NCI-H748 (cell line): ENCODE data around the gene TBC1D5.

Experiments used
- DNase-seq: peaks from one replicate; lab custom pipeline; 2025; ENCODE audit not compliant: unreplicated experiment; lab: John Stamatoyannopoulos, UW

TBC1D5 gene

GRCh38 chr3:17187589-17188184 lies 554.7 kb downstream of the TBC1D5 start:
- no peak for DNase-seq

GRCh38 chr3:17183951-17184550 lies 558.4 kb downstream of the TBC1D5 start:
- no peak for DNase-seq

- DNase-seq: no peak
Measured at GRCh38 chr3:17182166-17182565, 560.3 kb downstream of the TBC1D5 start.

GRCh38 chr3:17181413-17181907 lies 561.0 kb downstream of the TBC1D5 start:
- no peak for DNase-seq

GRCh38 chr3:17179381-17180205 lies 562.8 kb downstream of the TBC1D5 start:
- peak; percentile 57 for DNase-seq

- no peak for DNase-seq
Measured at GRCh38 chr3:17176757-17177156, 565.7 kb downstream of the TBC1D5 start.

- DNase-seq: no peak
Measured at GRCh38 chr3:17175187-17175807, 567.1 kb downstream of the TBC1D5 start.

GRCh38 chr3:17166369-17166768 lies 576.1 kb downstream of the TBC1D5 start:
- no peak for DNase-seq

GRCh38 chr3:17162116-17162515 lies 580.3 kb downstream of the TBC1D5 start:
- DNase-seq: no peak

- DNase-seq: no peak
Measured at GRCh38 chr3:17160597-17160996, 581.8 kb downstream of the TBC1D5 start.

- no peak for DNase-seq
Measured at GRCh38 chr3:17158941-17159682, 583.3 kb downstream of the TBC1D5 start.

GRCh38 chr3:17157713-17158112 lies 584.7 kb downstream of the TBC1D5 start:
- DNase-seq: no peak

- DNase-seq: no peak
Measured at GRCh38 chr3:17156864-17157263, 585.6 kb downstream of the TBC1D5 start.

GRCh38 chr3:17155951-17156350 lies 586.5 kb downstream of the TBC1D5 start:
- no peak for DNase-seq

- no peak for DNase-seq
Measured at GRCh38 chr3:17154941-17155340, 587.5 kb downstream of the TBC1D5 start.

GRCh38 chr3:17154221-17154620 lies 588.2 kb downstream of the TBC1D5 start:
- no peak for DNase-seq

- no peak for DNase-seq
Measured at GRCh38 chr3:17153209-17153608, 589.2 kb downstream of the TBC1D5 start.

GRCh38 chr3:17151598-17152373 lies 590.6 kb downstream of the TBC1D5 start:
- no peak for DNase-seq

GRCh38 chr3:17149076-17149475 lies 593.4 kb downstream of the TBC1D5 start:
- DNase-seq: no peak

GRCh38 chr3:17144665-17144993 lies 597.8 kb downstream of the TBC1D5 start:
- DNase-seq: no peak
